Hepatocyte (in vitro differentiated cells): ENCODE results near the gene RPE. TPM values are rescaled to one million over a fixed set of nuclear protein-coding genes. Genes with fewer than 3 reads are reported as not detected.

Experiments used
- DNase-seq: peaks from one replicate; pipeline ENCODE4 v3.0.0-alpha.2; 2016; ENCODE audit warnings: low spot score
- H2AFZ ChIP-seq: fragments of 200-600 bp; sonication (generic); 2 replicates; pipeline ENCODE4 v1.6.0; 2016; ENCODE audit warnings: antibody characterized with exemption, mild to moderate bottlenecking
- H3K27ac ChIP-seq: fragments of 200-600 bp; sonication (generic); 2 replicates; pipeline ENCODE4 v1.5.1; 2016; ENCODE audit warnings: mild to moderate bottlenecking
- H3K27me3 ChIP-seq: fragments of 200-600 bp; sonication (generic); 2 replicates; pipeline ENCODE4 v1.6.1; 2016
- H3K36me3 ChIP-seq: fragments of 200-600 bp; sonication (generic); replicated peaks from 2 replicates; pipeline ENCODE4 v1.5.1; 2016; ENCODE audit warnings: low read depth; ENCODE audit not compliant: insufficient read depth
- H3K4me1 ChIP-seq: fragments of 200-600 bp; sonication (generic); 2 replicates; pipeline ENCODE4 v1.5.1; 2016; ENCODE audit warnings: mild to moderate bottlenecking, moderate library complexity; ENCODE audit not compliant: insufficient read depth
- H3K4me2 ChIP-seq: fragments of 200-600 bp; sonication (generic); 2 replicates; pipeline ENCODE4 v1.6.0; 2016
- H3K4me3 ChIP-seq: fragments of 200-600 bp; sonication (generic); 2 replicates; pipeline ENCODE4 v1.5.1; 2016; ENCODE audit warnings: mild to moderate bottlenecking
- H3K79me2 ChIP-seq: fragments of 200-600 bp; sonication (generic); 2 replicates; pipeline ENCODE4 v1.6.0; 2017; ENCODE audit warnings: mild to moderate bottlenecking
- H3K9me2 ChIP-seq: fragments of 200-600 bp; sonication (generic); replicated peaks from 2 replicates; pipeline ENCODE4 v1.6.0; 2017; ENCODE audit warnings: mild to moderate bottlenecking; ENCODE audit not compliant: insufficient read depth
- H3K9me3 ChIP-seq: fragments of 200-600 bp; sonication (generic); 2 replicates; pipeline ENCODE4 v1.5.1; 2016; ENCODE audit warnings: low read depth, mild to moderate bottlenecking
- H4K20me1 ChIP-seq: fragments of 200-600 bp; sonication (generic); 2 replicates; pipeline ENCODE4 v1.6.0; 2016; ENCODE audit warnings: mild to moderate bottlenecking; ENCODE audit not compliant: insufficient read depth, poor library complexity, severe bottlenecking
- CTCF ChIP-seq: fragments of 200-600 bp; sonication (generic); IDR thresholded peaks from 2 replicates; pipeline ENCODE4 v1.5.1; 2016; ENCODE audit warnings: antibody characterized with exemption, mild to moderate bottlenecking; ENCODE audit not compliant: poor library complexity
- EZH2 ChIP-seq: fragments of 200-600 bp; sonication (generic); IDR thresholded peaks from 2 replicates; pipeline ENCODE4 v1.6.1; 2016; ENCODE audit warnings: antibody characterized with exemption, mild to moderate bottlenecking, borderline replicate concordance
- EZH2phosphoT487 ChIP-seq: fragments of 200-600 bp; sonication (generic); IDR thresholded peaks from one replicate; pipeline ENCODE4 v1.6.1; 2018; ENCODE audit warnings: antibody characterized with exemption, mild to moderate bottlenecking, low read depth, moderate library complexity; ENCODE audit not compliant: unreplicated experiment, severe bottlenecking
- WGBS: methylation state at CpG from one replicate; pipeline ENCODE4 v1.1.6; 2016; ENCODE audit warnings: low lambda C conversion rate; ENCODE audit errors: missing lambda C conversion rate; 5-methylcytosine and 5-hydroxymethylcytosine counted together
- polyA plus RNA-seq: library from polyadenylated mRNA; unstranded; fragments of >200 nt; fragmentation: Nextera tagmentation; extraction: Ambion mirVana; gene quantifications from 2 replicates; pipeline ENCODE4 v1.2.1, GENCODE V29; 2016
- total RNA-seq: library from RNA; depleted of rRNA; stranded (reverse); fragments of >200 nt; gene quantifications from 2 replicates; pipeline ENCODE4 v1.2.3, GENCODE V29; 2014

The RPE gene
- total and polyA plus RNA-seq, 2 experiments from 2014 or later = 31.8 to 47.6 TPM

- WGBS = 91% methylated on average over 2 of the region's 2 CpGs
- Histone ChIP-seq H4K20me1 (peaks cover 21% of the 10 kb centered on the region), H3K4me1 (peaks cover 9% of the 10 kb centered on the region), H2AFZ (no peak overlapping the region), H3K79me2 (peaks cover 100% of the 10 kb centered on the region), H3K4me2 (no peak overlapping the region), H3K27me3 (no peaks in the 10 kb centered on the region), H3K4me3 (no peak overlapping the region), H3K9me2 (no peaks in the 10 kb centered on the region), H3K27ac (no peak overlapping the region), H3K36me3 (no peaks in the 10 kb centered on the region), H3K9me3 (no peaks in the 10 kb centered on the region)
- no peak for DNase-seq
- TF ChIP-seq CTCF (no peak), EZH2 (no peak), EZH2phosphoT487 (no peak)
Observed at GRCh38 chr2:210007895-210008294, 5.5 kb downstream of the RPE start.

- Histone ChIP-seq H3K27me3 (no peaks in the 10 kb centered on the region), H3K27ac (no peak overlapping the region), H3K36me3 (no peaks in the 10 kb centered on the region), H3K79me2 (peaks cover 95% of the 10 kb centered on the region), H3K4me1 (peaks cover 3% of the 10 kb centered on the region), H3K9me3 (no peaks in the 10 kb centered on the region), H2AFZ (no peak overlapping the region), H3K4me2 (no peak overlapping the region), H3K9me2 (no peaks in the 10 kb centered on the region), H4K20me1 (peaks cover 21% of the 10 kb centered on the region), H3K4me3 (no peak overlapping the region)
- TF ChIP-seq EZH2 (no peak), EZH2phosphoT487 (no peak), CTCF (no peak)
- no peak for DNase-seq
- WGBS = 81% methylated on average over 6 of the region's 6 CpGs
Observed at GRCh38 chr2:210009126-210009525, 6.7 kb downstream of the RPE start.

GRCh38 chr2:210009896-210010295, 7.5 kb downstream of the RPE start:
- Histone ChIP-seq H2AFZ (no peak overlapping the region), H3K4me1 (no peaks in the 10 kb centered on the region), H3K4me2 (no peak overlapping the region), H3K27me3 (no peaks in the 10 kb centered on the region), H3K79me2 (peaks cover 93% of the 10 kb centered on the region), H3K9me2 (no peaks in the 10 kb centered on the region), H3K36me3 (no peaks in the 10 kb centered on the region), H3K4me3 (no peak overlapping the region), H3K9me3 (no peaks in the 10 kb centered on the region), H3K27ac (no peak overlapping the region), H4K20me1 (peaks cover 21% of the 10 kb centered on the region)
- 45% methylated on average over 3 of the region's 3 CpGs for WGBS
- DNase-seq = no peak
- TF ChIP-seq EZH2phosphoT487 (no peak), EZH2 (no peak), CTCF (no peak)

- Histone ChIP-seq H4K20me1 (peaks cover 5% of the 10 kb centered on the region), H3K27me3 (no peaks in the 10 kb centered on the region), H3K4me1 (no peaks in the 10 kb centered on the region), H2AFZ (no peak overlapping the region), H3K36me3 (no peaks in the 10 kb centered on the region), H3K9me2 (no peaks in the 10 kb centered on the region), H3K9me3 (no peaks in the 10 kb centered on the region), H3K4me3 (no peak overlapping the region), H3K27ac (no peak overlapping the region), H3K79me2 (peaks cover 6% of the 10 kb centered on the region), H3K4me2 (no peak overlapping the region)
- WGBS = 93% methylated on average over 1 of the region's 1 CpG
- no peak for DNase-seq
- TF ChIP-seq EZH2phosphoT487 (no peak), EZH2 (no peak), CTCF (no peak)
Observed at GRCh38 chr2:210020138-210020537, 17.7 kb downstream of the RPE start.
